SJCRH30 (cell line): ENCODE results near the gene ACAN. TPM values are rescaled to one million over a fixed set of nuclear protein-coding genes. Genes with fewer than 3 reads are reported as not detected.

Experiments used
- DNase-seq, 2 experiments: peaks; one replicate each; pipeline ENCODE4 v3.0.0-alpha.2; 2015 to 2020
- H3K27ac ChIP-seq: fragments of 250-450 bp; sonication (Bioruptor Pico); 2 replicates; pipeline ENCODE4 v1.5.1; 2020; ENCODE audit warnings: mild to moderate bottlenecking, moderate library complexity
- H3K27me3 ChIP-seq: fragments of 250-450 bp; sonication (Bioruptor Pico); 2 replicates; pipeline ENCODE4 v1.5.1; 2020; ENCODE audit warnings: mild to moderate bottlenecking, moderate library complexity
- H3K36me3 ChIP-seq: fragments of 250-450 bp; sonication (Bioruptor Pico); 2 replicates; pipeline ENCODE4 v1.5.1; 2020; ENCODE audit warnings: mild to moderate bottlenecking, moderate library complexity
- H3K4me1 ChIP-seq: fragments of 250-450 bp; sonication (Bioruptor Pico); 2 replicates; pipeline ENCODE4 v1.5.1; 2020; ENCODE audit warnings: mild to moderate bottlenecking, moderate library complexity
- H3K4me3 ChIP-seq: fragments of 250-450 bp; sonication (Bioruptor Pico); 2 replicates; pipeline ENCODE4 v1.5.1; 2020; ENCODE audit warnings: mild to moderate bottlenecking, moderate library complexity
- H3K9me3 ChIP-seq: fragments of 250-450 bp; sonication (Bioruptor Pico); replicated peaks from 2 replicates; pipeline ENCODE4 v1.5.1; 2020; ENCODE audit warnings: mild to moderate bottlenecking, moderate library complexity
- total RNA-seq: library from RNA; depleted of rRNA; stranded (reverse); fragments of >200 nt; shearing (Covaris generic); gene quantifications from 2 replicates; pipeline ENCODE4 v1.2.3, GENCODE V29; 2014

The ACAN gene
- total RNA-seq, 1 experiment from 2014 or later, result not detected

DNA sequence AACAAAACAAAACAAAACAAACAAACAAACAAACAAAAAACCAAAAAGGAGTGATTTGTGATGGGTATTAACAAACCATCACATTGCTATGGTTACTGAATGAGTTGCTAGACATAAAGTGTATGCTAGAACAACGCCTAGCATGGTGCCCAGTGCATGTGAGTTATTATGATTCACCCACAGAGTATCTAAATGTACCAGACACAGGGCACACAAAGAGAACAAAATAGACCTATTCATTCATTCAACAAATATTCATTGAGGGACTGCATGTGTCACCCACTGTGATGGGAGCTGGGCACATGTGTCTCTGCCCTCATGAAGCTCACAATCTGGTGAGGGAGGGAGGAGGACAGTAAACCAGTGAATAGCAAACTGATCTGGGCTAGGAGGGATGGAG is 11.6 kb upstream of the ACAN start:
- peaks cover 16% of the 10 kb centered on the region for H3K4me1 ChIP-seq

DNA sequence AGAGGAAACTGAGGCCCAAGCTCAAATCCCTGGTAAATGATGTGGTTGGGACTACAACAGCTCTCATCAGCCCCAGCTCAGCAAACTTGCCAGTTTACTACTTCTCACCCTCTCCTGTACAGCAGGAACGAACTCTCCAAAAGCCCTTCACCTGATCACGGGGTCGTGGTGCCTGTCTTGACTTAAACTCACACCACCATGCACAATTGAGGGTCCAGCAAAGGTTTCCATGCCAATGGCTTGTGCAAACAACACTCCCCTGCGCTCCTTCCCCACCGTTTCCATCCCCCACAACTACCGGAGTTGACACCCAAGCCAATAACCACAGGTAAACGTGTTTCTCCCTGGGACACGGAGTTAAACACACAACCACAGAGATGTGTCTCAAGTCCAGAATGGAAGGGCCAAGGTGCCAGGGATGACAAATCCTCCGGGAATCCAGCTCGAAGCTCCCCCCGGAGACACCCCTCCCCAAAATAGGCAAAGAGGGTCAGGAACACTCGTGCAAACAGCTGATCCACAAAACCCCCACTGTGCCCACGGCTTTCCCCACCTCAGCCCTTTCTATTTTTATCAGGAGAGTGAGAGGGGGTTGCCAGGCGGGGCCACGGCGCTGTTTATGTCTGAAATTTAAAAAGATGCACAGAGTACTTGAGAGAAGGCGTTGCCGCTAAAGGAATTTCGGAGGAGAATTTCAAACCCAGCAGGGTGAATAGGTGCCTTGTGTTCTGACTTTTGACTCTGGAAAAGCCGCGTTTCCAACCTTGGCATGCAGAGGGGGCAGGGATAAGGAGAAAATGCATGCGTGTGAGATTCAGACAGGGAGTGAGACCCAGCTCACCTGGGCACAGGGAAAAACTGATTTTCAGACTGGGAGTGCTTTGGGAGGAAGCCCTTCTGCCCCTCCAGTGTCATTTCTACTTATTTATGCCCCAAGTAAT is 10.6 kb upstream of the ACAN start:
- H3K27me3 ChIP-seq, result peaks cover 8% of the 10 kb centered on the region
- no peaks in the 10 kb centered on the region for H3K36me3 ChIP-seq
- H3K9me3 ChIP-seq, result no peaks in the 10 kb centered on the region
- peaks cover 16% of the 10 kb centered on the region for H3K4me1 ChIP-seq
- no peak overlapping the region for H3K4me3 ChIP-seq
- DNase-seq, result no peak
- no peak overlapping the region for H3K27ac ChIP-seq

More for the DNA sequence above, 11.6 kb upstream of the ACAN start:
- Histone ChIP-seq H3K9me3 (no peaks in the 10 kb centered on the region), H3K36me3 (no peaks in the 10 kb centered on the region), H3K27ac (no peak overlapping the region), H3K27me3 (peaks cover 8% of the 10 kb centered on the region), H3K4me3 (no peak overlapping the region)
- DNase-seq, result no peak

DNA sequence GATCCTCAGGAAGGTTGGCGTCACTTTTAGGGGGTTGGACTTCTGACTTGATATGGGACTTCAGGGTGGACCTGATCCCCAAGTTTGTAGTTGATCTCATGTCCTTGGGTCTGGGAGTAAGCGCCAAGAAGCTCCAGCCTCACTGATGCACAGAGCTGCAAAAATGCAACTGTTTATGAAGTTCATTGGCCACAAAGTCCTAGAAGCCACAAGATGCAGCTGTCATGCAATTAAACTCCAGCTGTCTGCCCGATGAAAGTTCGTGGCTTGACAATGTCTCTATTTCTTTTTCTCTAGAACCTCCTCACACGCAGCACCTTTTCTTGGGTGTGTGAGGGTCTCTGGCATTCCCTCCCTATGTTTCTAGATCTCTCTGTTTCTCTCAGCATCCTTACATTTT is 9.2 kb upstream of the ACAN start:
- no peaks in the 10 kb centered on the region for H3K36me3 ChIP-seq
- peak; percentile 50 to 81 for DNase-seq
- no peak overlapping the region for H3K27ac ChIP-seq
- H3K4me1 ChIP-seq, result peaks cover 16% of the 10 kb centered on the region
- no peak overlapping the region for H3K4me3 ChIP-seq
- peaks cover 8% of the 10 kb centered on the region for H3K27me3 ChIP-seq
- no peaks in the 10 kb centered on the region for H3K9me3 ChIP-seq

DNA sequence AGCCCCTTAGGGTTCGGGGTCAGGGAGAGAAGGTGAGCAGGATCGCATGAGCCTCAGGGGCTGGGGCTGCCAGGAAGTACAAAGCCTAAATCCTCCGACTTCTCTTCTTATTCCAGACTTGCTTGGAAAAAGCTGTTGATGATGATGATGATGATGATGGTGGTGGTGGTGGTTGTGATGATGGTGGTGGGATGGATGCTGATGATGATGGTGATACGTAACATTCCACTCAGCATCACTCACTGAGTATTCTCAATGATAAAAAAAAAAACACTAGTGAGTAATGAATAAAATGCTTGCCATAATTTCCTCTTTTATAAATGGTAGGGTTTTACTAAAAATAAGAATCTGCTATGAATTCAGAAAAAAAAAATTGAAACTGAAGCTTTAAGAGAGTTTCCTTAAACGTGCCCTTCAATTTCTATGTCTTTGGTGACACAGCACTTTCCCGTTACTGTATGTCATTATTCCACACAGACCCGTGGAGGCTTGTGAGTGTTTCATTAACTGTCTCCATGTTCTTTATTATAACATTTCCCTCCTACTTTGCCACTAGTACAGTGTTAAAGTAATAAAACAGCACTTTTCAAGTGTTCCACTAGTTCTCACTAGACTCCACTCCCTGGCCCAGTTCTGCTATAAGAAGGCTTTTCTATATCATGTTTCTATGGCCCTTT is 5.4 kb upstream of the ACAN start:
- no peak overlapping the region for H3K27ac ChIP-seq
- H3K4me3 ChIP-seq, result no peak overlapping the region
- H3K9me3 ChIP-seq, result no peaks in the 10 kb centered on the region
- H3K36me3 ChIP-seq, result no peaks in the 10 kb centered on the region
- H3K27me3 ChIP-seq, result peaks cover under 1% of the 10 kb centered on the region
- H3K4me1 ChIP-seq, result peaks cover 16% of the 10 kb centered on the region
- DNase-seq, result no peak

DNA sequence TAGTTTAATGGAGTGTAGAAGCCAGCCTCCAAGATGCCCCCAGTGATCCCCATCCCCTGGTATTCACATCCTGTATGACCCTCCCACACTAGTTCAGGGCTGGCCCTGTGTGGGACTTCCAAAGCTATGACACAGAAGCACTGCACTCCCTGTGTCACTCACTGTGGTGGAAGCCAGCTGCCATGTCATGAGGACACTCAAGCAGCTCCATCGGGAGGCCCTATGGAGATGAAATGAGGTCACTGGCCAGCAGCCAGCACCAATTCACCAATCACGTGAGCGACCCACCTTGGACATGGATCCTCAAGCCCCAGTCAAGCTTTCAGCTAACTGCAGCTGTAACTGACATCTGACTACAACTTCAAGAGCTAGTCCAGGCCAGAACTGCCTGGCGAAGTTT is 3.9 kb upstream of the ACAN start:
- DNase-seq, result no peak
- no peaks in the 10 kb centered on the region for H3K9me3 ChIP-seq
- H3K4me1 ChIP-seq, result peaks cover 4% of the 10 kb centered on the region; the same call in 1 of the 2 replicates
- no peak overlapping the region for H3K27ac ChIP-seq
- H3K36me3 ChIP-seq, result no peaks in the 10 kb centered on the region
- no peaks in the 10 kb centered on the region for H3K27me3 ChIP-seq
- no peak overlapping the region for H3K4me3 ChIP-seq

DNA sequence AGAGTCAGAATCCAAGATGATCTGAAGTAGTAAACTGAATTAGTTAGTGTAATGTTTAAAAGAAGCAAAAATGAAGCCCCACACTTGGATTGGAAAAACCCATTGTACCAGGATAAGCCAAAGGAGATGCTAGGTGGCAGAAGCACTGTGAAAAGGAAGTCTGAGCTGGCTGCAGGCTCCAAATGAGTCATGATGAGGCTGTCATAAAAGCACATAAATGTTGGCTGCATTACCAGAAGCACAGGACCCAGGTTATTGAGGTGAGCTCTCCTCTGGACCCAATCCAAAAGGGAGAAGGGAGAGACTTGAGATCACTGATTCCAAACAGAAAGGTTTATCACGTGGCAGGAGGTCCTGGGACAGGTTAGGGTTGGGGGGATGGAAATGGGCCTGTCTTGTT is 3.2 kb upstream of the ACAN start:
- no peaks in the 10 kb centered on the region for H3K36me3 ChIP-seq
- DNase-seq, result no peak
- H3K27ac ChIP-seq, result no peak overlapping the region
- no peaks in the 10 kb centered on the region for H3K9me3 ChIP-seq
- no peaks in the 10 kb centered on the region for H3K27me3 ChIP-seq
- no peaks in the 10 kb centered on the region; the same call in 1 of the 2 replicates for H3K4me1 ChIP-seq
- no peak overlapping the region for H3K4me3 ChIP-seq

DNA sequence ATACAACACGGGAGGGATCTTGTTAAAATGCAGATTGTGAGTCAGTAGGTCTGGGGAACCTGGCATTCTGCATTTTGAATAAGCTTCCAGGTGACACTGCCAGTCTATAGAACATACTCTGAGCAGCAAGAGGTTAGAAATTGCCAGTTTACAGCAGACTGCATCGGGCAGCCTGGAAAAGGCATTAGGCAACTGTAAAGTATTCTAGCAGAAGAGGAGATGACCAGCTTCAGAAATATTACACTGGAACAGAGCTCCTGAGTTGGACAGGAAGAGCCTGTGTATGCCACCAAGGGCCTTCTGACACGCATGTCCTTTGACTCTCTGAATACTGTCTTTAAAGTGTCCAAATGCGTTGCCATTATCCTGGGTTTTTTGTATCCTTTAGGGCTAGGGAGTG is 2.5 kb upstream of the ACAN start:
- no peaks in the 10 kb centered on the region for H3K36me3 ChIP-seq
- no peak for DNase-seq
- no peak overlapping the region for H3K27ac ChIP-seq
- no peaks in the 10 kb centered on the region for H3K4me1 ChIP-seq
- no peaks in the 10 kb centered on the region for H3K27me3 ChIP-seq
- H3K4me3 ChIP-seq, result no peak overlapping the region
- no peaks in the 10 kb centered on the region for H3K9me3 ChIP-seq

DNA sequence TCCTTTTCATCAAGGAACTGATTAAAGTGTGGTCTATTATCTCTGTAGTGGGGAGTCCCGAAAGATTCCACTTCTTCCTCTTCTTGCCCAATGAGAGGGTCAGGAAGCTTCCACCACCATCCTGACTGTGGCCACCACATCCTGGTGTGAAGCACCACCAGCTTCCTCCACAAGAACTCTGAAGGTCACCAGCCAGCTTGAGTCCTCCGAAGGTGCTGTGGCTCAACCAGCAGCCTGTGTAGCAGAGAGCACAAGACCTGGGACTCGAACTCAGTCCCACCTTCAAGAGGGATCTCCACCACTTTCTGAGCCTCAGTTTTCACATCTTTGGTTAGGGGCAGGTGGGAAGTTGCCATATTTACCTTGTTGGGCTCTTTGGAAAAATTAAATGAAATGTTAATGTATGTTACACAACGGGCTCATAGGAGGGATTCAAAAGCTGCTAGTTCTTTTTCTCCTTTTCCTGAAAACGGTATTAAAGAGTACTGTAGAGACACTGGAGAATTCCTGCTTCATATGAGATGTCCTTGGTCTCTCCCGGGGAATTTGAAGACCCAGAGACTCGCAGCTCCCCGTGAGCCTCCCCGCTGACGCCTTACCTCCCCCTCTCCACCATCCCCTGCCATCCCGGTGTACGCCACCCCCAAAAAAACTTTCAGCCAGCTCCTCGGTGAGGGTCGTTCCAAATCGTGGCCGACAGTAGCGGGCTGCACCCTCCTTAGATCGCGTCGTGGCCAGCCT is 816 bp upstream of the ACAN start:
- Histone ChIP-seq H3K36me3 (no peaks in the 10 kb centered on the region), H3K4me1 (no peaks in the 10 kb centered on the region), H3K9me3 (no peaks in the 10 kb centered on the region), H3K27me3 (no peaks in the 10 kb centered on the region), H3K4me3 (no peak overlapping the region), H3K27ac (no peak overlapping the region)
- DNase-seq, result no peak

DNA sequence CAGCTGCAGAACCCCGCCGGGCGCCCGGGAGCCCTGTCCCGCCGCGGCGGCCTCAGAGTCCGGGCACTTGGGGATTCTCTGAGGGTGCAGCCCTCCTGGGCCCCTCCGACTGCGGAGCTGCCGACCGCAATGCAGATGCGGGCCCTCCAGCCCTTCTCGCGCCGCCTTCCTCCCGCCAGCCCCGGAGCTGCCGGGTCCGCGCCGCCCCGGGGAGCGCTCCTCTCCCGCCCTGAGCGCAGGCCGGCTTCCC is 320 bp upstream of the ACAN start:
- Histone ChIP-seq H3K36me3 (no peaks in the 10 kb centered on the region), H3K27ac (no peak overlapping the region), H3K4me3 (no peak overlapping the region), H3K27me3 (no peaks in the 10 kb centered on the region), H3K9me3 (no peaks in the 10 kb centered on the region), H3K4me1 (no peaks in the 10 kb centered on the region)
- DNase-seq, result no peak

DNA sequence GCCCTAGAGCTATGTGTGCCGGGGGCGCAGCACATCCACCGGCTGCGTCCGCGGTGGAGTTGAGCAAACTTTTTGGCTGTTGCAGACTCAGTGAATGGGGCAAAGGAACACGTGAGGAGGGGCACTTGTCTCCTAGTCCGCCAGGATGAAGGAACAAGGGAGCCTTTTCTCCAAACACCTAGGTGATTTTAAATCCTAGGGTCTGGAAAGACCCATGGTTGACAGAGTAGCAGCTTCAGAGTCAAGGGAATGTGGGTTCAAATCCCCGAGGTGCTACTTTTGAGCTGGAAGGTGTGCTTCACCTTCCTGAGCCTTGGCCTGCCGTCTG is 648 bp downstream of the ACAN start:
- H3K36me3 ChIP-seq, result no peaks in the 10 kb centered on the region
- DNase-seq, result no peak
- no peaks in the 10 kb centered on the region for H3K9me3 ChIP-seq
- H3K4me1 ChIP-seq, result no peaks in the 10 kb centered on the region
- no peaks in the 10 kb centered on the region for H3K27me3 ChIP-seq
- H3K4me3 ChIP-seq, result no peak overlapping the region
- no peak overlapping the region for H3K27ac ChIP-seq

DNA sequence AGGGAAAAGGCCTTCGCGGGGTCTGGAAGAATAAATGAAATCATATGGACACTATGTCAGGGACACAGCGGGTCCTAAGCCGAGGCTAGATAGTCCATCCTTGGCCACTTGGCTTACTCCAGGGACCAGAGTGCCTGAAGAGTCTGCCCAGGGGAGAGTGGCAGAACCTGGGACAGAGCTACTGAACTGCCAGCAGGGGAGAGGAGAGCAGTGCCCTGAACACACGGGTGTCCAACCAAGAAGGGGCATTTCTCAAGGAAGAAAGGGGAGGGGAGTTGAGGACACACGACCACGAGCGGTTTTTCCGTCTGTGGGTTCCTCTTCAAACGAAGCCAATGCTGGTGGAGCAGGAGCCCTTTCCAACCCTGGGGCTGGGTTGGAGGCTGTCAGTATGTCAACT is 1.0 kb downstream of the ACAN start:
- no peak overlapping the region for H3K4me3 ChIP-seq
- DNase-seq, result no peak
- no peaks in the 10 kb centered on the region for H3K9me3 ChIP-seq
- no peak overlapping the region for H3K27ac ChIP-seq
- no peaks in the 10 kb centered on the region for H3K4me1 ChIP-seq
- no peaks in the 10 kb centered on the region for H3K36me3 ChIP-seq
- no peaks in the 10 kb centered on the region for H3K27me3 ChIP-seq

DNA sequence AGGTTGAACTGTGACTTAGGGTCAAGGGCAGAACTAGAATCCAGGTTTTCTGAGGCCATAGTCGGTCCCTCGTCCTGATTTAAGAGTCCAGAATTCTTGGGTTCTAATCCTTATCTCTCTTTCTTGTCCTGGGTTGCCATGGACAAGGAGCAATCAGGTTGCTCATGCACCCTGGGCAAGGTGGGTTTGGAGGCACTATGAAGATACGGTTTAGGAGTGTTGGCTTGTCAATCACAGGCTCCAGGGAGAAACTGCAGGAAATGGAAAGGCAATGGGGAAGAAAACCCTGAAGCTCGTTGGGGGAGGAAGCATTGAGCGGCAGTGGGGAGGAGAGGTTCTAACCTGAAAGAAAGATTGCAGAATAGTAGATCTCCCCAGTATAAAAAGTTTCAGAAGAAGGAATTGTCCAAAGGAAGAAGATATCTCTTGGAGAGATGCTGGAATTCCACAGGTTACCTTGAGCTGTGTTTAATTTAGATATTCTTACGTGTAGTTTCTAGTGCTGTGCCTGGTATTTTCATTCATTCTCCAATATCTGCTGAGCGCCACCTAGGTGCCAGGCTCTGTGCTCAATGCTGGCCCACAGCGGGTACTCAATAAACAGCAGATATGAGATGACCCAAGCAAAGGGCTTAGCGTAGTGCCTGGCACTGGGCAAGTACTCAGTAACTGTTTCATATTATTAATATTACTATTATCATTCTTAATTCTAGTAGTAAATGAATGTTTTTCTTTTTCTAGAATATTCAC is 2.0 kb downstream of the ACAN start:
- Histone ChIP-seq H3K9me3 (no peaks in the 10 kb centered on the region), H3K27me3 (no peaks in the 10 kb centered on the region), H3K4me3 (no peak overlapping the region), H3K36me3 (no peaks in the 10 kb centered on the region), H3K4me1 (no peaks in the 10 kb centered on the region), H3K27ac (no peak overlapping the region)
- DNase-seq, result no peak

DNA sequence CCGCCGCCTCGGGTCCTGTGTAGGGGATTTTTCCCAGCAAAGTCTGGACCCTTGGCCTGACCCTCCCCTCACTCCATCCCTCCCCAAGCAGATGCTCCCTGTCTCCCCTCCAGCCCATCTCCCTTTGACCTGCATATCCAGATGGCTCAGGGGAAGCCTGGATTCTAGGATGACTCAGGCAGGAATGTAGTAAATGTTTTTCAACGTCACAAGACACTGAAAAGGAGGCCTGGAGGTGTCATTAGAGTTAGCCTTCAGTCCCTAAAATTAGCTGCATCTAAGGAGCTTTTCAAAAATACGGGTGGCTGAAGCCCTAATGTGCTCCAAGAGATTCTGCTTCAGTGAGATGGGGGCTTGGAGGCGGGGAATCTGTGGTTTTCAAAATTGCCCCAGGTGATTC is 7.2 kb downstream of the ACAN start:
- Histone ChIP-seq H3K27me3 (0 out of 2 replicates have a peak, but pooled peaks cover 2% of the 10 kb centered on the region), H3K4me1 (no peaks in the 10 kb centered on the region), H3K27ac (no peak overlapping the region), H3K9me3 (no peaks in the 10 kb centered on the region), H3K36me3 (no peaks in the 10 kb centered on the region), H3K4me3 (no peak overlapping the region)
- no peak for DNase-seq

DNA sequence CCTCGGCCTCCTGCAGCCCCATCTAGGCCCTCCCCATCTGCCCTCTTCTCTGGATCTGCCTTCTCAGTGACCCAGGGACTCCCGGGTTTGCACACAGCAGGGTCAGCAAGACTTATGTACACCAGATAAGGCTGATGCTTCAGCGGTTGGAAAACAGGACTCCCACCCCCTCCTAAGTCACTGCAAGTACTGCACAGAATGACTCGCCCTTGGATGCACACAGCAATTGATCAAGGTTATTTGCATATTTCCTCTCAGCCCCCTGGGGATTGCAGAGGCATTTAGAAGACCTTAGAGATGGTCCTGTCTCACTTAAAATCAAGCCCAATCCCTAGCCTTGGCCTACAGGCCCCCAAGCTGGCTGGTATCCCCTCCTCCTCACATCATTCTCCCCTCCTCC is 8.9 kb downstream of the ACAN start:
- no peaks in the 10 kb centered on the region for H3K9me3 ChIP-seq
- no peaks in the 10 kb centered on the region for H3K4me1 ChIP-seq
- no peak overlapping the region for H3K27ac ChIP-seq
- DNase-seq, result no peak
- no peak overlapping the region for H3K4me3 ChIP-seq
- H3K36me3 ChIP-seq, result no peaks in the 10 kb centered on the region
- H3K27me3 ChIP-seq, result 0 out of 2 replicates have a peak, but pooled peaks cover 2% of the 10 kb centered on the region

DNA sequence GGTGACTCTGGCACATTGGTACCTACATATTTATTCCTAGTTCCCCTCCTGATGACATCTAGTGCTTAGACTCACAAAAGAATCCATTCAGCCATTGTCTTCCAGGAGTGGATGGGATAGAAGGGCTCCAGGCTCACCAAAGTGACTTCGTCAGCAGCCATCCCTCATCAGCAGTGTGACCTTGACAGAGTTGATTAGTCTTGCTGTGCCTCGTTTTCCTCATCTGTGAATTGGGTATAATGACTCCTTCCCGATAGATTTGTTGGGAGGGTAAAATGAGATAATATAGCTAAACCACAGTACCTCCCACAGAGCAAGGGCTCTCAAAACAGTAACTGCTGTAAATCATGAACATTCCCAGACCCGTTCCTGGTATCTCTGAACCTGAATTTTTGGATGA is 10.7 kb downstream of the ACAN start:
- no peak for DNase-seq
- no peak overlapping the region for H3K27ac ChIP-seq
- no peaks in the 10 kb centered on the region for H3K4me1 ChIP-seq
- no peaks in the 10 kb centered on the region for H3K36me3 ChIP-seq
- H3K27me3 ChIP-seq, result 0 out of 2 replicates have a peak, but pooled peaks cover 2% of the 10 kb centered on the region
- no peak overlapping the region for H3K4me3 ChIP-seq
- no peaks in the 10 kb centered on the region for H3K9me3 ChIP-seq
